ENCODE measurements around the gene CHTF18.
A peak's percentile ranks its signal among the peaks of the same experiment; 100 is the strongest.

CHTF18 gene

DNA sequence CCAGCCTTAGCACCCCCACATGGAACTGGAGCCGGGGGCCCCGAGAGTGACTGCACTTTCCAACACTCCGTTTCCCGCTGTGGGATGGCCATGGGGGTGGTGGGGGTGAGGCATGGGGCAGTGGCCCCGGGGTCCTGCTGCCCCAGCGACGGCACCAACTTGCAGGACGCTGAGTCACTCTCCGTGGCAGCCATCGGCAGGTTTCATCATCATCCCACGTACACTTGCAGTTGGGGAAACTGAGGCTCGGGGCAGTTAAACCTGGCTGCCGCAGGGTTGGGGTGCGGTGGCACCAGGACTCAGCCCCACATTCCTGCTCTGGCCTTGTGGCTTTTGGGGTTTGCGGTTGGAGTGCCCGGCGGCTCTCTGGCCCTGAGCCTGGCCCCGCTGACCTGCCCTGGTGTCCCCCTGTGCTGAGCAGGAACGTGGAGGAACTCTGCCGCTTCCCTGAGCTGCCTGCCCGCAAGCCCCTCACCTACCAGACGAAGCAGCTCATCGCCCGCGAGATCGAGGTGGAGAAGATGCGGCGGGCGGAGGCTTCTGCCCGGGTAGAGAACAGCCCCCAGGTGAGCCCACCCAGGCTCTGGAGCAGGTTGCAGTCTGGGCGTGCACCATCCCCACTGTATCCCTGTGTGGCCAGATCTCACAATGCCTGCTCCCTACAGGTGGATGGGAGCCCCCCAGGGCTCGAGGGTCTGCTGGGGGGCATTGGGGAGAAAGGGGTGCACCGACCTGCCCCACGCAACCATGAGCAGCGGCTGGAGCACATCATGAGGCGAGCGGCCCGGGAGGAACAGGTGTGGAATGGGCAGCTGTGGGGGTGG, 8.1 kb downstream of the CHTF18 start:
- peaks cover 5% of the 10 kb centered on the region for H3K27me3 ChIP-seq (ENCODE audit: control insufficient read depth, insufficient read depth, low read length)
- peaks cover 3% of the 10 kb centered on the region; the same call in 1 of the 2 replicates for H3K4me1 ChIP-seq (ENCODE audit: control insufficient read depth, insufficient read depth, low read length)
- no peaks in the 10 kb centered on the region for H3K9me3 ChIP-seq (ENCODE audit: control insufficient read depth, insufficient read depth, low read length)
- H3K36me3 ChIP-seq (ENCODE audit: control insufficient read depth, insufficient read depth, low read length), result peaks cover 40% of the 10 kb centered on the region
- no peak overlapping the region for H3K27ac ChIP-seq (ENCODE audit: low read depth, low read length)
- H3K4me3 ChIP-seq (ENCODE audit: low read depth, low read length), result no peak overlapping the region
- H3K9ac ChIP-seq (ENCODE audit: low read depth, low read length), result no peak overlapping the region

DNA sequence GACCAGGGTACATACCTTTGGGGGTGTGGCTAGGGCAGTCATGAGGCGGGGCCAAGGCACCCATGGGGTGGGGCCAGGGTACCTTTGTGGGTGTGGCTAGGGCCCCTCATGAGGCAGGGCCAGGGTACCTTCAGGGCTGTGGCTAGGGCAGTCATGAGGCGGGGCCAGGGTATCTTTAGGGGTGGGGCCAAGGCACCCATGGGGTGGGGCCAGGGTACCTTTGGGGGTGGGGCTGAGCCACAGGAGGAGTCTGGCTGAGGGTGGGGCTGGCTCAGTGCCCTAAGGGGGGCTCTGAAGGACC, 8.7 kb downstream of the CHTF18 start:
- peaks cover 3% of the 10 kb centered on the region; the same call in 1 of the 2 replicates for H3K4me1 ChIP-seq (ENCODE audit: control insufficient read depth, insufficient read depth, low read length)
- peaks cover 34% of the 10 kb centered on the region for H3K36me3 ChIP-seq (ENCODE audit: control insufficient read depth, insufficient read depth, low read length)
- no peak overlapping the region for H3K27ac ChIP-seq (ENCODE audit: low read depth, low read length)
- H3K4me3 ChIP-seq (ENCODE audit: low read depth, low read length), result no peak overlapping the region
- H3K27me3 ChIP-seq (ENCODE audit: control insufficient read depth, insufficient read depth, low read length), result peaks cover 10% of the 10 kb centered on the region
- H3K9ac ChIP-seq (ENCODE audit: low read depth, low read length), result no peak overlapping the region
- no peaks in the 10 kb centered on the region for H3K9me3 ChIP-seq (ENCODE audit: control insufficient read depth, insufficient read depth, low read length)

DNA sequence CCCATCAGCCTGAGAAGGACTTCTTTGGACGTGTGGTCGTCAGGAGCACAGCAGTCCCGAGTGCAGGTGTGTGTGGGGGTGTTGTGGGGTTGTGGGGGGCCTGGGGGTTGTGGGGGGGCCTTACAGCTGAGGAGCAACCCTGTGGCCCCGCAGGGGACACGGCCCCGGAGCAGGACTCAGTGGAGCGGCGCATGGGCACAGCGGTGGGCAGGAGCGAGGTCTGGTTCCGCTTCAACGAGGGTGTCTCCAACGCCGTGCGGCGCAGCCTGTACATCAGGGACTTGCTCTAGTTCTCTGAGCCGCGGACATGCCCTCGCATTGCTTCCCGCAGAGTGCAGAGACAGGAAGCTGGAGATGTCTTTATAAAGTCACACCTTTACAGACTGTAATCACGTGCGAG, 9.3 kb downstream of the CHTF18 start:
- Histone ChIP-seq H3K36me3 (ENCODE audit: control insufficient read depth, insufficient read depth, low read length) (peaks cover 28% of the 10 kb centered on the region), H3K4me3 (ENCODE audit: low read depth, low read length) (no peak overlapping the region), H3K9ac (ENCODE audit: low read depth, low read length) (no peak overlapping the region), H3K27me3 (ENCODE audit: control insufficient read depth, insufficient read depth, low read length) (peaks cover 16% of the 10 kb centered on the region), H3K4me1 (ENCODE audit: control insufficient read depth, insufficient read depth, low read length) (peaks cover 3% of the 10 kb centered on the region; the same call in 1 of the 2 replicates), H3K9me3 (ENCODE audit: control insufficient read depth, insufficient read depth, low read length) (no peaks in the 10 kb centered on the region), H3K27ac (ENCODE audit: low read depth, low read length) (no peak overlapping the region)

DNA sequence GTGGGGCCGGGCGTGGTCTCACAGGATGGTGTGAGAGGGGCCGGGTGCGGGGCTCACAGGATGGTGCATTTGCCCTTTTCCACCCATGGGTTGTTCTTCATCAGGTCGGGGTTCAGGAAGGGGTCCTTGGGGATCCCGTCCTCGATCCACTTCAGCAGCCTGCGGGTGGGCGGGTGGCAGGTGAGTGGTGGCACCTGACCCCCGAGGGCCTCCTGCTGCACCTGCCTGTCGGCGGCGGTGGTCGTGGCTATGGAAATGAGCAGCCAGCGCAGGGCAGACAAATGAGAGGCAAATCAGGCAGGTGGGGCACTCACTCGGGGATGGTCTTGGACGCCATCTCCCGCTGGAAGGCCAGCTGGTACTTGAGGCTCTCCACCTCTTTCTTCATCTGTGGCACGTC, 10.2 kb downstream of the CHTF18 start:
- H3K4me3 ChIP-seq (ENCODE audit: low read depth, low read length), result no peak overlapping the region
- H3K4me1 ChIP-seq (ENCODE audit: control insufficient read depth, insufficient read depth, low read length), result peaks cover 3% of the 10 kb centered on the region; the same call in 1 of the 2 replicates
- H3K27me3 ChIP-seq (ENCODE audit: control insufficient read depth, insufficient read depth, low read length), result peaks cover 26% of the 10 kb centered on the region
- peaks cover 23% of the 10 kb centered on the region for H3K36me3 ChIP-seq (ENCODE audit: control insufficient read depth, insufficient read depth, low read length)
- no peak overlapping the region for H3K9ac ChIP-seq (ENCODE audit: low read depth, low read length)
- H3K9me3 ChIP-seq (ENCODE audit: control insufficient read depth, insufficient read depth, low read length), result no peaks in the 10 kb centered on the region
- H3K27ac ChIP-seq (ENCODE audit: low read depth, low read length), result no peak overlapping the region

DNA sequence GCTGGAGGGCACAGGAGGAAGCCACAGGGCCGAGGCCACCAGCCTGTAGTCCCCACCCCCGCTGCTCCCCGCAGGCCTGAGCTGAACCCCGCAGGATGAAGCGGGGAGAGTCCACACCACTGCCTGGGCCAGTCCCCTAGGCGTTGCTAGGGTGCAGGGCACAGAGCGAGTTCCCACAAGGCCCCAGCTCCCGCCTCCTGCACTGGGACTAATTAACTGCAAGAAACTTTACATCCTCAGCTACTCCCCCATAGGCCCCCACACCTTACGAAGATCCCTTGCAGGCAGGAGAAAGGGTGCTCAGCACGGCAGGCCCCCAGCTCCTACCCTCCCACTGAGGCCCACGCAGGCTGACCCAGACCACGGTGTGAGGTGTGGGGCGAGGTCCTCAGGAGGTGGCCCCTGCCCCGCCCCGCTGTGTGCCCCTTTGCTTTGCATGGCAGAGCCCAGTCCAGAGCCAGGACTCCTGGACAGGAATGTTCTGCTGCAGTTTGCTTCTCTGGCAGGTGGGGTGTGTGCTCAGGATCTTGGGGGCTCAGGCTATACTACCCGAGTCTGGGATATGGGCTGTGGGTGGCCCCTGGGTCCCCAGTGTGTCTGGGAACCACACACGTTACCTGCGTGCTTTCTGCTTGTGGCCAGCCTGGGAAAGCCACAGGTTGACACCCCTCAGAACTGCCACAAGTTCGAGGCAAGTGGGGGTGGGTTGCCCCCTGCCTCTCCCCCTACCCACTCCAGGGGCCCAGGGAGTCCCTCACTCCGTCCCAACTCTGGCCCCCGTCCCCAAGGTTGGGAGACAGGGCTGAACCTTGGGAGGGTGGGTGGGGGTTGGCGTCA, 10.9 kb downstream of the CHTF18 start:
- H3K4me3 ChIP-seq (ENCODE audit: low read depth, low read length), result no peak overlapping the region
- peaks cover 18% of the 10 kb centered on the region; the same call in 1 of the 2 replicates for H3K36me3 ChIP-seq (ENCODE audit: control insufficient read depth, insufficient read depth, low read length)
- H3K4me1 ChIP-seq (ENCODE audit: control insufficient read depth, insufficient read depth, low read length), result peaks cover 3% of the 10 kb centered on the region; the same call in 1 of the 2 replicates
- peaks cover 32% of the 10 kb centered on the region for H3K27me3 ChIP-seq (ENCODE audit: control insufficient read depth, insufficient read depth, low read length)
- H3K9me3 ChIP-seq (ENCODE audit: control insufficient read depth, insufficient read depth, low read length), result no peaks in the 10 kb centered on the region
- no peak overlapping the region for H3K9ac ChIP-seq (ENCODE audit: low read depth, low read length)
- H3K27ac ChIP-seq (ENCODE audit: low read depth, low read length), result no peak overlapping the region

DNA sequence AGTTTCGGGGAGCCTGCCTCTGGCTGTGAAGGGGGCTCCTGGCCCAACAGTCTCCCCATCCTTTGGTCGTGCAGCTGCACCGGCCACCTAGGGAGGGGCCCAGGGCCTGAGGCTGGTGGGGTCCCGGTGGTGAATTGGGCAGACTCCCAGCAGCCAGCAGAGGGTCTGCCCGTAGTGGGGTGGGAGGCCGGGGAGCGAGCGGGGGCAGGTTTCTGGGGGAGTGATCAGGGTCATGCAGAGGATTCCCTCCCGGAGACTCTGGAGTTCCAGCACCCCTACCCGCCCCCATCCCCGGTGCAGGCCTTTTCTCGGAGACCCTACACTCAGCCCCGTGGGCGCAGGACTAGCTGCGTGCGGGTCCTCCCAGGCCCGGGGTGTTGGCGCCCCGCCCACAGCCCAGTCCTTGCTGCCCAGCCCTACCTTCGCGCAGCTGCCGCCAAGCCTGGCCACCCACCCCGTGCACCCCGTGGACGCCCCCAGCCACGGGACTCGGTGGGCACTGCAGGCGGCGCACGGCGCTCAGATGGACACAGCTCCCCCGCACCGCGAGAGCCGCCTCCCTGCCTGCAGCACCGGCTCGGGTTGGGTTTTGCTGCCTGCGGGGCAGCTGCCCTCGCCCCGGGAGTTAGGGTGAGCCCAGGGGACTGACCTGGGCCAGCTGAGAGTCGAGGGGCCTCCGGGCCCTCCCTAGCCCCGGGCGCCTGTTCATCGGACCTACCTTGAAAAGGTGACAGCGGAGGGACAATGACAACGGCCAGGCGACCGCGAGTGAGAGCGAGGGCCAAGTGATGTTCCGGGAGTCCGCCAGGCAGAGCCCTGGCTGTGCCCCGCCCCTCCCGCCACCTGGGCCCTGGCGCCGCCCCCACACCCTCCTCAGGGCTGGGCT, 11.8 kb downstream of the CHTF18 start, which contains the start of gene GNG13:
Gene GNG13, minus strand, starts transcription at position 787 of the 886 bp plus-strand sequence. CDS start 1,657 bp downstream, outside the sequence.
- H3K9ac ChIP-seq (ENCODE audit: low read depth, low read length), result no peak within 1 kb of the TSS
- peaks cover 3% of the 10 kb centered on the region; the same call in 1 of the 2 replicates for H3K4me1 ChIP-seq (ENCODE audit: control insufficient read depth, insufficient read depth, low read length)
- peaks cover 18% of the 10 kb centered on the region; the same call in 1 of the 2 replicates for H3K36me3 ChIP-seq (ENCODE audit: control insufficient read depth, insufficient read depth, low read length)
- H3K4me3 ChIP-seq (ENCODE audit: low read depth, low read length), result peak within 1 kb of the TSS; percentile 51; the same call in 1 of the 2 replicates
- peaks cover 40% of the 10 kb centered on the region for H3K27me3 ChIP-seq (ENCODE audit: control insufficient read depth, insufficient read depth, low read length)
- H3K27ac ChIP-seq (ENCODE audit: low read depth, low read length), result no peak within 1 kb of the TSS
- no peaks in the 10 kb centered on the region for H3K9me3 ChIP-seq (ENCODE audit: control insufficient read depth, insufficient read depth, low read length)

DNA sequence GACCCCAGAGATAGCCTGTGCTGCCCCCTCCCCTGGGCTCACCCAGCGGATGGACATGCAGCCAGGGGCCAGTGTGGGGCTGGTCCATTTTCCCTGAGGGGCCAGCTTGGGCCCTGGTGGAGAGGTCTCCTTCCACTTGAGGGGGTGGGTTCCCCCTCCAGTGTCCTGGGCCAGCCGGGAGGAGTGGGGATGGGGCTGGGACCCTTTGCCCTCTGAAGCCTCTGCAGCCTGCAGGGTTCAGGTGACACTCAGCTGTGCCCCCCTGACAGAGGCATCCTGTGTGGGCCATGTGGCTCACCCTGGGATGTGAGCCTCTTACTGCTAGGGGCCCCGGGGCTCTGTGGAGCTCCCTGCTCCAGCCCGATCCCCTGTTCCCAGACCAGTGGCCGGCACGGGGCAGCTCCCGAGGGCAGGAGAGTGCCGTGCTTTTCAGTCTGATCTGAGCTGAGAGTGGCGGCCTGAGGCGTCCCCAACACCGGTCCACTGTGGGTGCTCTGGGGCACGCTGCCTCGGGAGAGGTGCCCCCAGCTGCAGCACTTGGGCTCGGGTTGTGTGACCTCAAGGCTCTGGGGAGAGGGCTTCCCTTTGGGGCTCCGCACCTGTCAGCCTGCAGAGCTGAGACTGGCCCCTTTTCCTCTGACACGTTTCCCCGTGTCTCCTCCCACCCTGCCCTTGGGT, 12.6 kb downstream of the CHTF18 start:
- Histone ChIP-seq H3K9me3 (ENCODE audit: control insufficient read depth, insufficient read depth, low read length) (no peaks in the 10 kb centered on the region), H3K36me3 (ENCODE audit: control insufficient read depth, insufficient read depth, low read length) (peaks cover 14% of the 10 kb centered on the region; the same call in 1 of the 2 replicates), H3K27me3 (ENCODE audit: control insufficient read depth, insufficient read depth, low read length) (peaks cover 42% of the 10 kb centered on the region), H3K4me3 (ENCODE audit: low read depth, low read length) (peak overlapping the region; percentile 19; the same call in 1 of the 2 replicates), H3K9ac (ENCODE audit: low read depth, low read length) (no peak overlapping the region), H3K27ac (ENCODE audit: low read depth, low read length) (no peak overlapping the region), H3K4me1 (ENCODE audit: control insufficient read depth, insufficient read depth, low read length) (peaks cover 3% of the 10 kb centered on the region; the same call in 1 of the 2 replicates)

DNA sequence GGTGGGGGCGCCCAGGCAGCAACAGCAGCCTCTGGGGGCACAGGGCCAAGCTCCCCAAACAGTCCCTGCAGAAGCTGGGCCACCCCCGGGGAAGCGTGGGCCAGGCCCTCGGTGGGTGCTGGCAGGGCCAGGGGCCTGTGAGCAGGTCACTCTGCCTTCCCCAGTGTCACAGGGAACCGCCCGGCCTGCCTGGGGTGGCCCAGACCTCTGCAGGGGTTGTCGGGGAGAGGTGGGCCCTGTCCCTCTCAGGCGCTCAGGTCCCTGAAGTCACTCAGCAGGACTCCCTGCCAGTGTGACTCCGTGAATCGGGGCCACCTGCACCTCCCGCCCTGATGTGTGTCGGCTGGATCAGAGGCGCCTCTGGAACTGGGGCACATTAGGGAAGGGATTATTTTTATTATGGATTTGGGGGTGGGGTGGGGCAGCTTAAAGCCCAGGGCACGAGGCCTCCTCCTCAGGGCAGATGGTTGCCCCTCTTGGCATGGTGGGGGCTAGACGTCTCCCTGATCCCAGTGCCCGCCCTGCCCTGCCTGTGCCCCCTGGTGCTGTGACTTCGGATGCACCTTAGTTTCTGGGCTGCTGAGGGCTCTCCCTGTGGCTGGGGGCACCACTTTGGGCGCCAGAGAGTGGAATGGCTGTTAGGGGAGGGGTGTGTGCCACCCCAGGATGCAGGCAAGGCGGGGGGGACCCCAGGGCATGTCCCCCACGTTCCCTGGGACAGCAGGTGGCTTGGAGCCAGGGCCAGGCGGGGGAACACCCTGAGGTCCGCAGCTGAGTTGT, 13.4 kb downstream of the CHTF18 start:
- no peak overlapping the region for H3K27ac ChIP-seq (ENCODE audit: low read depth, low read length)
- no peak overlapping the region for H3K9ac ChIP-seq (ENCODE audit: low read depth, low read length)
- H3K9me3 ChIP-seq (ENCODE audit: control insufficient read depth, insufficient read depth, low read length), result no peaks in the 10 kb centered on the region
- H3K4me1 ChIP-seq (ENCODE audit: control insufficient read depth, insufficient read depth, low read length), result peaks cover 3% of the 10 kb centered on the region; the same call in 1 of the 2 replicates
- no peak overlapping the region for H3K4me3 ChIP-seq (ENCODE audit: low read depth, low read length)
- H3K36me3 ChIP-seq (ENCODE audit: control insufficient read depth, insufficient read depth, low read length), result peaks cover 7% of the 10 kb centered on the region; the same call in 1 of the 2 replicates
- H3K27me3 ChIP-seq (ENCODE audit: control insufficient read depth, insufficient read depth, low read length), result peaks cover 42% of the 10 kb centered on the region

DNA sequence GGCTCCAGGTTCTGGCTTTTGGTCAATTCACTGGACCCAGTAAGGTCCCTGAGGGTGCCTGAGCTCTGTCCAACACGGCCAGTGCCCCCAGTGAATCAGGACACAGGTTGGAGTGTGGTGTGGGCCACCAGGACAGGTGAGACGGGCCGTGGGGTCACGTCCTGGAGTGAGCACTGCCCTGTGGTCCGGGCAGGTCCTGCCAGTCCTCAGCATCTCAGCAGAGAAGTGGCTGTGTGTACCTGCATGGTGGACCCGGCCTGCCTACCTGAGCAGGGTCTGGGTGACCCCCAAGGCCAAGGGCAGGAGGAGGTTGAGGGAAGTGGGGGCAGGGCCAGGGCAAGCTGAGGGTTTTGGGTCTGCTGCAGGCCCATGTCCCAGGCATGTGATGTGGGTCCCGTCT, 14.0 kb downstream of the CHTF18 start:
- Histone ChIP-seq H3K4me3 (ENCODE audit: low read depth, low read length) (no peak overlapping the region), H3K27me3 (ENCODE audit: control insufficient read depth, insufficient read depth, low read length) (peaks cover 42% of the 10 kb centered on the region), H3K27ac (ENCODE audit: low read depth, low read length) (no peak overlapping the region), H3K36me3 (ENCODE audit: control insufficient read depth, insufficient read depth, low read length) (peaks cover 3% of the 10 kb centered on the region; the same call in 1 of the 2 replicates), H3K4me1 (ENCODE audit: control insufficient read depth, insufficient read depth, low read length) (peaks cover 3% of the 10 kb centered on the region; the same call in 1 of the 2 replicates), H3K9me3 (ENCODE audit: control insufficient read depth, insufficient read depth, low read length) (no peaks in the 10 kb centered on the region), H3K9ac (ENCODE audit: low read depth, low read length) (no peak overlapping the region)

Data from HUES48 (cell line).